ENCODE data around the gene CHD6. TPM values are rescaled to one million over a fixed set of nuclear protein-coding genes. Genes with fewer than 3 reads are reported as not detected.

CHD6 gene
- total and polyA plus RNA-seq, 2 of the 13 experiments (the other 11 are each of a cell fraction or from before 2014, with no cell fraction given), result 14.4 to 52.0 TPM

DNA sequence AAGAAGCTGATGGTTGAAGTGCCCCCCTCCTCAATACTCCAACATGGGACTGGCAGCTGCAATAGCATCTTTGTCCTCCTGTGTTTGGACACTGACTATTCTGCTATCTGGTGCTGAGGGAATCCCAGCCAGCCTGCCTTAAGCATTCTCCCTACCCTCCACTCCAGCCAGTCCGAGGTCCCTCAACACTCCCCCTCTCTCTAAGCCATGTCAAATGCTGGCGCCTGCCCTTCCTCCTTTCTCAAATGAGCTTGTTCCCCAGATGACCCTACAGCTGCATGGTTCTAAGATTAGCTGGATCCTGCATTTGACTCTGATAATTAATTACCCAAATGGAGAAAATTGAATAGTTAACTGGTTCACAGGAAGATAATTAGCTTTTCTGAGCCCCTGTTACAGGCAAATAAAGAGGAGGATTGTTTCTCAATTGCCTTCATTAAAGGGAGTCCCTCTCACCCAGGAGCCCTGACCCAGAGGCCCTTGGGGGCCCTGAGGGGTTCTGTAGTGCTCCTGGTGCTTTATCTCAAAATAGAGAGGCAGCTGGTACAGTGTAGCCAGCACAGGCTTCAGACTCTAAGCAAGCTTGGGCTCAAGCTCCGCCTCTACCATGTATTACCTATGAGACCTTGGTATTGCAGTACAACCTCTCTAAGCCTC lies 37.9 kb upstream of the CHD6 start:
- no peaks in the 10 kb centered on the region for H4K20me1 ChIP-seq (ENCODE audit: insufficient read depth, low read length)
- no peaks in the 10 kb centered on the region for H3K27me3 ChIP-seq (ENCODE audit: control insufficient read depth in 1 of 2, insufficient read depth in 2 of 2, low read length in 2 of 2)
- POLR2A ChIA-PET, result interaction anchor here (1.3 kb wide), 1 partner anchor 13 kb away, joined by 3 read pairs; no protein-coding TSS in a partner anchor
- intact Hi-C loops (cut with micrococcal nuclease; ENCODE audit: unreplicated experiment), result no loop called here
- DNase-seq (ENCODE audit: low spot score) (no peak), ATAC-seq (no peak), FAIRE-seq (no peak)
- no peak overlapping the region for H3K27ac ChIP-seq (ENCODE audit: extremely low read length, insufficient read depth, low read length)
- no peak overlapping the region for H3K4me2 ChIP-seq (ENCODE audit: low read depth, low read length)
- H3K9ac ChIP-seq (ENCODE audit: insufficient read depth, low read depth, low read length), result no peak overlapping the region
- H3K9me3 ChIP-seq (ENCODE audit: low read length), result no peaks in the 10 kb centered on the region
- no peaks in the 10 kb centered on the region for H3K36me3 ChIP-seq (replicated peaks in 1 of 2; ENCODE audit: control insufficient read depth in 1 of 2, insufficient read depth in 2 of 2, low read length in 2 of 2)
- BruUV-seq (replicated peaks), result no TSS peak
- H3K79me2 ChIP-seq (ENCODE audit: insufficient read depth, low read length), result no peaks in the 10 kb centered on the region
- CTCF ChIA-PET (ENCODE audit: low intra/inter-chr PET ratio, low total read pairs), result no interaction called here
- no peak for TF ChIP-seq PLRG1 (conservative IDR thresholded peaks at IDR 0.05)
- no peak for TF ChIP-seq KDM1A (CRISPR knock-in tag; IDR thresholded peaks at IDR 0.05)
- no peak for TF ChIP-seq PHF8 (CRISPR knock-in tag; IDR thresholded peaks at IDR 0.05)
- no peak for TF ChIP-seq ZNF768 (CRISPR knock-in tag; IDR thresholded peaks at IDR 0.05)
- no peak for TF ChIP-seq BHLHE40 (IDR thresholded peaks at IDR 0.05; ENCODE audit: low read length)
- TF ChIP-seq PHB2 (IDR thresholded peaks at IDR 0.05; ENCODE audit: partially characterized antibody), result no peak
- TF ChIP-seq NFIC (IDR thresholded peaks at IDR 0.05; ENCODE audit: low read length), result no peak
- TF ChIP-seq, protein P1, sequence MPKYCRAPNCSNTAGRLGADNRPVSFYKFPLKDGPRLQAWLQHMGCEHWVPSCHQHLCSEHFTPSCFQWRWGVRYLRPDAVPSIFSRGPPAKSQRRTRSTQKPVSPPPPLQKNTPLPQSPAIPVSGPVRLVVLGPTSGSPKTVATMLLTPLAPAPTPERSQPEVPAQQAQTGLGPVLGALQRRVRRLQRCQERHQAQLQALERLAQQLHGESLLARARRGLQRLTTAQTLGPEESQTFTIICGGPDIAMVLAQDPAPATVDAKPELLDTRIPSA (CRISPR knock-in tag; IDR thresholded peaks at IDR 0.05; ENCODE audit: borderline replicate concordance), result no peak
- no peak for TF ChIP-seq ZBTB3 (CRISPR knock-in tag; IDR thresholded peaks at IDR 0.05; ENCODE audit: borderline replicate concordance, low read depth)
- TF ChIP-seq TEF (CRISPR knock-in tag; IDR thresholded peaks at IDR 0.05), result no peak
- TF ChIP-seq MED8 (CRISPR knock-in tag; IDR thresholded peaks at IDR 0.05; ENCODE audit: insufficient replicate concordance), result no peak
- TF ChIP-seq ZNF747 (CRISPR knock-in tag; IDR thresholded peaks at IDR 0.05; ENCODE audit: borderline replicate concordance), result no peak
- TF ChIP-seq, protein P2, sequence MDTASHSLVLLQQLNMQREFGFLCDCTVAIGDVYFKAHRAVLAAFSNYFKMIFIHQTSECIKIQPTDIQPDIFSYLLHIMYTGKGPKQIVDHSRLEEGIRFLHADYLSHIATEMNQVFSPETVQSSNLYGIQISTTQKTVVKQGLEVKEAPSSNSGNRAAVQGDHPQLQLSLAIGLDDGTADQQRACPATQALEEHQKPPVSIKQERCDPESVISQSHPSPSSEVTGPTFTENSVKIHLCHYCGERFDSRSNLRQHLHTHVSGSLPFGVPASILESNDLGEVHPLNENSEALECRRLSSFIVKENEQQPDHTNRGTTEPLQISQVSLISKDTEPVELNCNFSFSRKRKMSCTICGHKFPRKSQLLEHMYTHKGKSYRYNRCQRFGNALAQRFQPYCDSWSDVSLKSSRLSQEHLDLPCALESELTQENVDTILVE (CRISPR knock-in tag; IDR thresholded peaks at IDR 0.05), result no peak
- TF ChIP-seq ZNF552 (CRISPR knock-in tag; IDR thresholded peaks at IDR 0.05; ENCODE audit: borderline replicate concordance), result no peak
- TF ChIP-seq HES4 (CRISPR knock-in tag; IDR thresholded peaks at IDR 0.05; ENCODE audit: borderline replicate concordance), result no peak
- no peak overlapping the region for H2AFZ ChIP-seq (ENCODE audit: low read length)
- H3K4me3 ChIP-seq (replicated peaks in 1 of 3; ENCODE audit: insufficient read depth in 1 of 3, low read depth in 2 of 3, low read length in 3 of 3), result no peak overlapping the region
- H3K4me1 ChIP-seq (ENCODE audit: insufficient read depth, low read length), result no peaks in the 10 kb centered on the region
- in situ Hi-C loops (cut with HindIII; ENCODE audit: extremely low pct_ligation_motif_present, low pct_unique_long_range_greater_than_20kb), result no loop called here
- WGBS (ENCODE audit: low lambda C conversion rate), result 28% methylated on average over 3 of the region's 3 CpGs

Measured in HepG2 (cell line).